Spleen (tissue), 11 donors: ENCODE data around the gene QKI. TPM values are rescaled to one million over a fixed set of nuclear protein-coding genes. Genes with fewer than 3 reads are reported as not detected.
A peak's percentile ranks its signal among the peaks of the same experiment; 100 is the strongest.

ENCODE experiments used
- DNase-seq: peaks from one replicate; pipeline ENCODE4 v3.0.0-alpha.2; 2020
- H3K27ac ChIP-seq, 8 donors: fragments of 200-600 bp; sonication (generic) in 7 of 8; 1 replicate in 4 of 8; 2 replicates in 4 of 8; pipeline versions ENCODE4 v1.5.0 to v1.8.0; 2016 to 2021; ENCODE audit warnings: inconsistent platforms in 4 of 8, mild to moderate bottlenecking in 4 of 8, moderate library complexity in 1 of 8
- H3K27me3 ChIP-seq, 7 donors: fragments of 200-600 bp; sonication (generic) in 6 of 7; replicated peaks in 1 of 7; 1 replicate in 4 of 7; 2 replicates in 3 of 7; pipeline versions ENCODE4 v1.5.0 to v1.8.0; 2016 to 2021; ENCODE audit warnings: inconsistent platforms in 3 of 7, mild to moderate bottlenecking in 1 of 7
- H3K36me3 ChIP-seq, 6 donors: fragments of 200-600 bp; sonication (generic) in 5 of 6; 1 replicate in 4 of 6; 2 replicates in 2 of 6; pipeline versions ENCODE4 v1.5.0 to v1.8.0; 2016 to 2021; ENCODE audit warnings: inconsistent platforms in 2 of 6
- H3K4me1 ChIP-seq, 6 donors: fragments of 200-600 bp; sonication (generic) in 5 of 6; 1 replicate in 3 of 6; 2 replicates in 3 of 6; pipeline versions ENCODE4 v1.5.0 to v1.8.0; 2016 to 2021; ENCODE audit warnings: inconsistent platforms in 3 of 6
- H3K4me3 ChIP-seq, 8 donors: fragments of 200-600 bp; sonication (generic) in 7 of 8; 1 replicate in 4 of 8; 2 replicates in 4 of 8; pipeline versions ENCODE4 v1.5.0 to v1.8.0; 2016 to 2021; ENCODE audit warnings: inconsistent platforms in 4 of 8, mild to moderate bottlenecking in 4 of 8, moderate library complexity in 2 of 8
- H3K9me3 ChIP-seq, 8 donors: fragments of 200-600 bp; sonication (generic) in 7 of 8; 1 replicate in 4 of 8; 2 replicates in 4 of 8; pipeline versions ENCODE4 v1.5.0 to v1.8.0; 2016 to 2021; ENCODE audit warnings: inconsistent platforms in 4 of 8
- POLR2A ChIP-seq, 3 donors: fragments of 450-650 bp; IDR thresholded peaks; one replicate each; pipeline ENCODE4 v1.5.1; 2017; ENCODE audit warnings: antibody characterized with exemption in 3 of 3, mild to moderate bottlenecking in 1 of 3
- POLR2AphosphoS5 ChIP-seq, 3 donors: sonication (generic); formaldehyde crosslinking; IDR thresholded peaks; one replicate each; pipeline ENCODE4 v1.5.1; 2017; ENCODE audit warnings: antibody characterized with exemption in 3 of 3
- WGBS, 5 donors: extraction: QIAGEN DNeasy Blood & Tissue Kit in 3 of 5; methylation state at CpG; one replicate each; pipeline versions ENCODE4 v1.1.5 to v1.1.7; 2013 to 2018; 5-methylcytosine and 5-hydroxymethylcytosine counted together
- intact Hi-C: fragments of 100-400 bp; cut with DNase I; formaldehyde crosslinking; loops from one replicate; pipeline ENCODE4 v1.15.0; 2023; ENCODE audit warnings: low total_unique reads
- polyA plus RNA-seq, 3 donors: library from polyadenylated mRNA; stranded (reverse); fragments of 200-250 nt; gene quantifications; one replicate each; pipeline ENCODE4 v1.2.1, GENCODE V29; 2013
- total RNA-seq, 7 donors: library from RNA; depleted of rRNA in 3 of 7; stranded (reverse); fragments of >200 nt in 3 of 7; fragmentation: NEBNext Ultra II Directional in 4 of 7; extraction: Animal tissue kit (Norgen Biotek cat#: 25700) in 4 of 7; gene quantifications; one replicate each; pipeline versions ENCODE4 v1.1.0 to v1.2.1, GENCODE V29; 2016 to 2021
- TF ChIP-seq, protein P1 (sequence below), 11 experiments: fragments of 200-600 bp in 7 of 11; fragments of 450-650 bp in 4 of 11; sonication (generic) in 4 of 11; IDR thresholded peaks in 8 of 11; conservative IDR thresholded peaks in 3 of 11; 1 replicate in 7 of 11; 2 replicates in 4 of 11; pipeline versions ENCODE4 v1.4.0 to v1.8.0; 2016 to 2021; ENCODE audit warnings: antibody characterized with exemption in 11 of 11, inconsistent platforms in 4 of 11, mild to moderate bottlenecking in 1 of 11
- donor health status: healthy with polysubstance abuse.
- donor health status: DM: no; HTN: no; CAD: no; lungs with moderate emphysema.
- donor health status: DM: no; HTN: no; CAD: no.
- donor health status: Bipolar disorder and iron deficiency.
- donor health status: healthy.
- donor health status: DM: no; HTN: no; CAD: no.
- donor health status: DM: yes; HTN: yes; CAD: no.

QKI gene
- total and polyA plus RNA-seq, 10 donors: 11.3 to 217 (median 180) TPM

- no peak for DNase-seq
- Histone ChIP-seq H3K36me3 (no peaks in the 10 kb centered on the region), H3K4me3 (peak overlapping the region in 3 of 8 donors; percentile 74 to 93 (median 83)), H3K27ac (peak overlapping the region in 7 of 8 donors; percentile 98 to 100 (median 100)), H3K27me3 (no peaks in the 10 kb centered on the region), H3K4me1 (peaks cover 17 to 76% (median 59%) of the 10 kb centered on the region in 6 donors), H3K9me3 (no peaks in the 10 kb centered on the region)
- WGBS, 5 donors: 36 to 58% (median 44%) methylated on average over 5 of the region's 5 CpGs
- intact Hi-C loops: no loop called here
- TF ChIP-seq, protein P1, sequence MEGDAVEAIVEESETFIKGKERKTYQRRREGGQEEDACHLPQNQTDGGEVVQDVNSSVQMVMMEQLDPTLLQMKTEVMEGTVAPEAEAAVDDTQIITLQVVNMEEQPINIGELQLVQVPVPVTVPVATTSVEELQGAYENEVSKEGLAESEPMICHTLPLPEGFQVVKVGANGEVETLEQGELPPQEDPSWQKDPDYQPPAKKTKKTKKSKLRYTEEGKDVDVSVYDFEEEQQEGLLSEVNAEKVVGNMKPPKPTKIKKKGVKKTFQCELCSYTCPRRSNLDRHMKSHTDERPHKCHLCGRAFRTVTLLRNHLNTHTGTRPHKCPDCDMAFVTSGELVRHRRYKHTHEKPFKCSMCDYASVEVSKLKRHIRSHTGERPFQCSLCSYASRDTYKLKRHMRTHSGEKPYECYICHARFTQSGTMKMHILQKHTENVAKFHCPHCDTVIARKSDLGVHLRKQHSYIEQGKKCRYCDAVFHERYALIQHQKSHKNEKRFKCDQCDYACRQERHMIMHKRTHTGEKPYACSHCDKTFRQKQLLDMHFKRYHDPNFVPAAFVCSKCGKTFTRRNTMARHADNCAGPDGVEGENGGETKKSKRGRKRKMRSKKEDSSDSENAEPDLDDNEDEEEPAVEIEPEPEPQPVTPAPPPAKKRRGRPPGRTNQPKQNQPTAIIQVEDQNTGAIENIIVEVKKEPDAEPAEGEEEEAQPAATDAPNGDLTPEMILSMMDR (IDR thresholded peaks at IDR 0.05 in 8 of 11, conservative IDR thresholded peaks at IDR 0.05 in 3 of 11): no peak
- no peak for TF ChIP-seq POLR2AphosphoS5 (IDR thresholded peaks at IDR 0.05)
- no peak for TF ChIP-seq POLR2A (IDR thresholded peaks at IDR 0.05)
These were observed 4.0 kb downstream of the QKI start for GRCh38 chr6:163418311-163419029.

- H3K36me3 ChIP-seq: no peaks in the 10 kb centered on the region
- H3K4me1 ChIP-seq: peaks cover 17 to 88% (median 69%) of the 10 kb centered on the region in 6 donors
- TF ChIP-seq POLR2AphosphoS5 (IDR thresholded peaks at IDR 0.05) (no peak), POLR2A (IDR thresholded peaks at IDR 0.05) (no peak)
- TF ChIP-seq, protein P1 (IDR thresholded peaks at IDR 0.05 in 8 of 11, conservative IDR thresholded peaks at IDR 0.05 in 3 of 11): no peak
- H3K4me3 ChIP-seq: peak overlapping the region in 2 of 8 donors; percentile 74 to 93
- H3K9me3 ChIP-seq: no peaks in the 10 kb centered on the region
- 39 to 57% (median 51%) methylated on average over 6 of the region's 6 CpGs for WGBS, 5 donors
- H3K27ac ChIP-seq: peak overlapping the region in 7 of 8 donors; percentile 63 to 100 (median 100)
- no peaks in the 10 kb centered on the region for H3K27me3 ChIP-seq
- intact Hi-C loops: loop anchor here (10.0 kb wide), 1 partner anchor 535 kb away; no protein-coding TSS in a partner anchor
- no peak for DNase-seq
These were observed 5.1 kb downstream of the QKI start for GRCh38 chr6:163419413-163420288.

GRCh38 chr6:163420289-163420614, 5.7 kb downstream of the QKI start:
- peak overlapping the region in 7 of 8 donors; percentile 23 to 100 (median 98) for H3K27ac ChIP-seq
- 35 to 57% (median 43%) methylated on average over 2 of the region's 2 CpGs for WGBS, 5 donors
- TF ChIP-seq, protein P1 (IDR thresholded peaks at IDR 0.05 in 8 of 11, conservative IDR thresholded peaks at IDR 0.05 in 3 of 11): no peak
- TF ChIP-seq POLR2AphosphoS5 (IDR thresholded peaks at IDR 0.05) (no peak), POLR2A (IDR thresholded peaks at IDR 0.05) (no peak)
- peak overlapping the region in 1 of 8 donors; percentile 74 for H3K4me3 ChIP-seq
- no peaks in the 10 kb centered on the region for H3K9me3 ChIP-seq
- H3K4me1 ChIP-seq: peaks cover 17 to 94% (median 74%) of the 10 kb centered on the region in 6 donors
- no peaks in the 10 kb centered on the region for H3K27me3 ChIP-seq
- DNase-seq: no peak
- intact Hi-C loops: loop anchor here (10.0 kb wide), 1 partner anchor 535 kb away; no protein-coding TSS in a partner anchor
- H3K36me3 ChIP-seq: no peaks in the 10 kb centered on the region
